SK-N-SH (cell line): ENCODE data around the gene GPR171. TPM values are rescaled to one million over a fixed set of nuclear protein-coding genes. Genes with fewer than 3 reads are reported as not detected.

Source experiments
- CTCF ChIA-PET: fragments of 300-600, 350-600 bp; formaldehyde crosslinking; extraction: SDS; loops from one replicate; lab custom pipeline; 2021; lab: Yijun Ruan, JAX
- POLR2A ChIA-PET: fragments of 350-600 bp; sonication (Branson Sonifier 250); formaldehyde crosslinking; extraction: SDS; loops from one replicate; lab custom pipeline; 2020; ENCODE audit warnings: antibody characterized with exemption, inconsistent platforms; lab: Yijun Ruan, JAX
- DNase-seq: peaks from one replicate; pipeline ENCODE4 v3.0.0; 2012
- H2AFZ ChIP-seq: fragments of 200-600 bp; sonication (generic); 2 replicates; pipeline ENCODE4 v1.8.1; 2016; ENCODE audit warnings: antibody characterized with exemption, mild to moderate bottlenecking, low read depth
- H3F3A ChIP-seq: fragments of 200-600 bp; sonication (generic); replicated peaks from 2 replicates; pipeline ENCODE3; 2016; ENCODE audit warnings: antibody characterized with exemption, mild to moderate bottlenecking; ENCODE audit not compliant: insufficient read depth
- H3K27ac ChIP-seq, 2 experiments: fragments of 200-500 bp in 1 of 2; fragments of 200-600 bp in 1 of 2; sonication (Bioruptor generic) in 1 of 2; sonication (generic), shearing (Covaris generic) in 1 of 2; 2 replicates each; pipeline versions ENCODE4 v1.5.1 to v1.6.1; 2014 to 2016; ENCODE audit warnings: low read depth in 2 of 2, inconsistent platforms in 1 of 2, low read length in 1 of 2, mild to moderate bottlenecking in 1 of 2, mixed read lengths in 1 of 2
- H3K27me3 ChIP-seq: fragments of 200-600 bp; sonication (generic), shearing (Covaris generic); 2 replicates; pipeline ENCODE4 v1.6.1; 2016; ENCODE audit warnings: mixed run types; ENCODE audit not compliant: insufficient read depth
- H3K36me3 ChIP-seq, 2 experiments: fragments of 200-500 bp in 1 of 2; fragments of 200-600 bp in 1 of 2; sonication (Bioruptor generic) in 1 of 2; sonication (generic) in 1 of 2; replicated peaks in 1 of 2; 2 replicates each; pipeline versions ENCODE3 to v1.5.1; 2014 to 2016; ENCODE audit warnings: low read length in 1 of 2, mild to moderate bottlenecking in 1 of 2; ENCODE audit not compliant: insufficient read depth in 2 of 2, control insufficient read depth in 1 of 2
- H3K4me1 ChIP-seq, 2 experiments: fragments of 200-500 bp in 1 of 2; fragments of 200-600 bp in 1 of 2; sonication (Bioruptor generic) in 1 of 2; sonication (generic), shearing (Covaris generic) in 1 of 2; 2 replicates each; pipeline versions ENCODE4 v1.5.1 to v1.6.1; 2014 to 2016; ENCODE audit warnings: low read depth in 1 of 2, low read length in 1 of 2, mixed run types in 1 of 2; ENCODE audit not compliant: insufficient read depth in 2 of 2, control insufficient read depth in 1 of 2
- H3K4me2 ChIP-seq: fragments of 200-600 bp; sonication (generic), shearing (Covaris generic); 2 replicates; pipeline ENCODE4 v1.6.1; 2017; ENCODE audit warnings: mixed run types
- H3K4me3 ChIP-seq, 2 experiments: fragments of 200-500 bp in 1 of 2; fragments of 200-600 bp in 1 of 2; sonication (Bioruptor generic) in 1 of 2; sonication (generic), shearing (Covaris generic) in 1 of 2; 2 replicates each; pipeline versions ENCODE4 v1.5.1 to v1.8.1; 2014 to 2016; ENCODE audit warnings: low read depth in 2 of 2, inconsistent platforms in 1 of 2, low read length in 1 of 2, mild to moderate bottlenecking in 1 of 2, mixed read lengths in 1 of 2, moderate library complexity in 1 of 2
- H3K79me2 ChIP-seq: fragments of 200-600 bp; sonication (generic); 2 replicates; pipeline ENCODE4 v1.8.1; 2017; ENCODE audit warnings: mild to moderate bottlenecking; ENCODE audit not compliant: insufficient read depth
- H3K9ac ChIP-seq: fragments of 200-600 bp; sonication (generic); 2 replicates; pipeline ENCODE4 v1.6.1; 2017; ENCODE audit warnings: mixed run types
- H3K9me2 ChIP-seq: fragments of 200-600 bp; sonication (generic); 2 replicates; pipeline ENCODE4 v1.6.1; 2017; ENCODE audit warnings: mixed run types
- H3K9me3 ChIP-seq: fragments of 200-600 bp; sonication (generic); 2 replicates; pipeline ENCODE4 v1.6.1; 2017; ENCODE audit warnings: mixed run types, mild to moderate bottlenecking, moderate library complexity
- H4K20me1 ChIP-seq: fragments of 200-600 bp; sonication (generic); 2 replicates; pipeline ENCODE4 v1.6.1; 2017; ENCODE audit warnings: mild to moderate bottlenecking, mixed run types; ENCODE audit not compliant: insufficient read depth
- CHD2 ChIP-seq: fragments of 150-350 bp; IDR thresholded peaks from 2 replicates; pipeline ENCODE4 v1.6.1; 2018; ENCODE audit warnings: low read length; ENCODE audit not compliant: partially characterized antibody
- ELF1 ChIP-seq: IDR thresholded peaks from 2 replicates; pipeline ENCODE4 v1.4.0; 2012
- EZH2phosphoT487 ChIP-seq: fragments of 200-600 bp; sonication (generic); IDR thresholded peaks from 2 replicates; pipeline ENCODE4 v1.6.1; 2017; ENCODE audit warnings: low read depth, mixed run types, mild to moderate bottlenecking, antibody characterized with exemption, moderate library complexity, borderline replicate concordance
- FOSL2 ChIP-seq: IDR thresholded peaks from 2 replicates; pipeline ENCODE4 v1.4.0; 2012; ENCODE audit warnings: low read depth, mild to moderate bottlenecking, moderate library complexity, borderline replicate concordance
- FOXJ3 ChIP-seq: sonication (generic); formaldehyde crosslinking; IDR thresholded peaks from 2 replicates; pipeline ENCODE4 v1.5.1; 2020; ENCODE audit warnings: mild to moderate bottlenecking, missing genetic modification reagents
- GABPA ChIP-seq: IDR thresholded peaks from 2 replicates; pipeline ENCODE4 v1.4.0; 2012; ENCODE audit warnings: low read depth, mild to moderate bottlenecking
- GATA2 ChIP-seq: sonication (generic); formaldehyde crosslinking; IDR thresholded peaks from 2 replicates; pipeline ENCODE4 v1.5.0; 2020; ENCODE audit warnings: mild to moderate bottlenecking, missing genetic modification reagents
- JUND ChIP-seq: IDR thresholded peaks from 2 replicates; pipeline ENCODE4 v1.4.0; 2012
- MEF2A ChIP-seq: IDR thresholded peaks from 2 replicates; pipeline ENCODE4 v1.4.0; 2012; ENCODE audit warnings: low read depth, borderline replicate concordance
- POLR2AphosphoS5 ChIP-seq: IDR thresholded peaks from 2 replicates; pipeline ENCODE4 v1.6.1; 2012; ENCODE audit warnings: low read depth, low read length
- RAD21 ChIP-seq: IDR thresholded peaks from 2 replicates; pipeline ENCODE4 v1.6.1; 2012; ENCODE audit warnings: mild to moderate bottlenecking, low read length
- RCOR1 ChIP-seq: fragments of 150-350 bp; IDR thresholded peaks from 2 replicates; pipeline ENCODE4 v1.6.1; 2017; ENCODE audit warnings: antibody characterized with exemption, low read length
- RXRA ChIP-seq: IDR thresholded peaks from 2 replicates; pipeline ENCODE4 v1.4.0; 2012; ENCODE audit warnings: low read depth, mild to moderate bottlenecking, borderline replicate concordance
- SIN3A ChIP-seq: IDR thresholded peaks from 2 replicates; pipeline ENCODE4 v1.6.1; 2012; ENCODE audit warnings: low read depth, mild to moderate bottlenecking, low read length, moderate library complexity, borderline replicate concordance
- SMC3 ChIP-seq: IDR thresholded peaks from 2 replicates; pipeline ENCODE4 v1.6.1; 2012; ENCODE audit warnings: low read depth, low read length, improper control_type of control experiment
- TAF1 ChIP-seq: IDR thresholded peaks from 2 replicates; pipeline ENCODE4 v1.6.1; 2012; ENCODE audit warnings: low read depth, mild to moderate bottlenecking, low read length, moderate library complexity, borderline replicate concordance
- TCF12 ChIP-seq: IDR thresholded peaks from 2 replicates; pipeline ENCODE4 v1.4.0; 2012
- TEAD4 ChIP-seq: IDR thresholded peaks from 2 replicates; pipeline ENCODE4 v1.4.0; 2012; ENCODE audit warnings: mild to moderate bottlenecking, borderline replicate concordance; ENCODE audit not compliant: insufficient read depth
- WGBS: methylation state at CpG from one replicate; pipeline ENCODE4 v1.1.6; 2017; ENCODE audit warnings: low lambda C conversion rate; 5-methylcytosine and 5-hydroxymethylcytosine counted together
- polyA plus RNA-seq, 3 experiments: library from polyadenylated mRNA; depleted of rRNA; stranded (reverse); fragments of >200 nt; gene quantifications; 2 replicates each; pipeline ENCODE4 v1.2.3, GENCODE V29; 2012
- TF ChIP-seq, protein P1 (sequence below): IDR thresholded peaks from 2 replicates; pipeline ENCODE4; 2012
- TF ChIP-seq, protein P2 (sequence below): IDR thresholded peaks from 2 replicates; pipeline ENCODE4 v1.4.0; 2012; ENCODE audit warnings: low read depth, borderline replicate concordance
- TF ChIP-seq, protein P3 (sequence below): fragments of 200-600 bp; sonication (generic); IDR thresholded peaks from 2 replicates; pipeline ENCODE4 v1.6.1; 2017; ENCODE audit warnings: antibody characterized with exemption, mild to moderate bottlenecking, moderate library complexity
- TF ChIP-seq, protein P4 (sequence below): fragments of 150-350 bp; IDR thresholded peaks from 2 replicates; pipeline ENCODE4 v1.6.1; 2017; ENCODE audit warnings: antibody characterized with exemption, low read length, low read depth, borderline replicate concordance

The GPR171 gene
- polyA plus RNA-seq, 1 of the 3 experiments (the other 2 are of a cell fraction), result not detected

DNA sequence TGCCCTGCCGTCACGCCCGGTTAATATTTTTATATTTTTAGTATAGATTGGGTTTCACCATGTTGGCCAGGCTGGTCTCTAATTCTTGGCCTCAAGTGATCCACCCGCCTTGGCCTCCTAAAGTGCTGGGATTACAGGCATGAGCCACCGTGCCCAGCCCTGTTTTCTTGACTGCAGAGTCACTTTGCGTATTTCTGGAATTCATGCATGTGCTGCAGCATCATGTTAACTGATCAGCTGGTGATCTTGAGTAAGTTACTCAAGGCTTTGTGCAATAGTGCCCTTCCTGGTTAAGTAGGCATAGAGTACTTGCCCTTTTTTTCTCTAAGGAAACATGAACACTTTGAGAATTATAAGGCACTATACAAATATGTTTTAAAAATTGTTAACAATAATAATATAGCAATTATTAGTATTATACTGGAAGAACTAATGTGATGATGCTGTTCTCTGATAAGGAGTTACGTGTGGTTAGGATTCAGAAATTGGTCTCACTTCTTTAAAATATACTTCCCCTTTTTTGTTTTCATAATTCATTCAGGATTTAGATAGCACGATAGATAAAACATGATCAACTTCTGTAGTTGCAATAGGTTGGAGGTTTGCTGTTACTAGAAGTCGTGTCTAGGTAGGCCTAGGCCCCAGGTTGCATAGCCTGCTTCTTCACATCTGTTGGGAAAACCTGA, 33.6 kb downstream of the GPR171 start:
- Histone ChIP-seq H4K20me1 (no peaks in the 10 kb centered on the region), H3K9ac (no peak overlapping the region), H3K79me2 (no peaks in the 10 kb centered on the region), H3F3A (no peaks in the 10 kb centered on the region), H3K27ac (no peak overlapping the region), H3K9me3 (no peaks in the 10 kb centered on the region), H3K36me3 (no peaks in the 10 kb centered on the region), H3K27me3 (0 out of 2 replicates have a peak, but pooled peaks cover 5% of the 10 kb centered on the region), H3K4me1 (no peaks in the 10 kb centered on the region; a peak in 1 of 4 replicates), H3K4me2 (no peak overlapping the region), H3K4me3 (no peak overlapping the region), H2AFZ (no peak overlapping the region), H3K9me2 (no peaks in the 10 kb centered on the region)
- CTCF ChIA-PET, result interaction anchor here (0.8 to 6.5 kb wide), 19 partner anchors 9 to 667 kb away, joined by 3 to 106 read pairs (median 9); partner anchors contain the start of gene P2RY14
- 84% methylated on average over 9 of the region's 9 CpGs for WGBS
- POLR2A ChIA-PET, result no interaction called here
- no peak for DNase-seq
- TF ChIP-seq TAF1 (no peak), SIN3A (no peak)

DNA sequence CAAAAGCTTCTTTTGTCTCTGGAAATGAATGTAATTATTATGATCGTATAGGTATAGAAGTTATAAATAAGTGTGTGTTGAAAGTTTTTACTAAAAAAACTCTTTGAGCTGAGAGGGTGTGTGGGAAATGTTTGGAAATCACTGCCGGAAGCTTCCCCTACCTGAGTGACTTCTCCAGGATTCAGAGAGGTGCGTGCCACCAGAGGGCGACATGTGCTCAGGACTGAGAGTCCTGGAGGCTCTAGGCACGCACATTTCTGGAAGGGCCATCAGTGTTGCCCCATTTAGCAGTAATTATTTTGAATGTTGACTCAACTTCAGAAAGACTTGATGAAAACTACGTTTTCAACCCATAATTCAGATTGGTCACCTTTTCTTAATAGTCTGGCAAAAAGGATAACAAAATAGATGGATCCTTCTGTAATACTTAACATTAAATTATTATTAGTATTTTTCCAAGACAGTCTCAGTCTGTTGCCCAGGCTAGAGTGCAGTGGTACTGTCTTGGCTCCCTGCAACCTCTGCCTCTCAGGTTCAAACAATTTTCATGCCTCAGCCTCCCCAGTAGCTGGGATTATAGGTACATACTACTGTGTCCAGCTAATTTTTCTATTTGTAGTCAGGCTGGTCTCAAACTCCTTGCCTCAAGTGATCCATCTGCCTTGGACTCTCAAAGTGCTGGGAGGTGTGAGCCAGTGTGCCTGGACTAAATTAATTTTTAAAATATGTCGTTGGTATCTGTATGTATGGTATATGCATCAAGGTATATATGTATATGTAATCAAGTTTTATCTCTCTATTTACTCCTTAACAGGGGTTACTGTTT, 34.5 kb downstream of the GPR171 start:
- POLR2A ChIA-PET, result no interaction called here
- 14% methylated on average over 4 of the region's 7 CpGs for WGBS
- no peak for TF ChIP-seq FOXJ3
- TF ChIP-seq, protein P1, sequence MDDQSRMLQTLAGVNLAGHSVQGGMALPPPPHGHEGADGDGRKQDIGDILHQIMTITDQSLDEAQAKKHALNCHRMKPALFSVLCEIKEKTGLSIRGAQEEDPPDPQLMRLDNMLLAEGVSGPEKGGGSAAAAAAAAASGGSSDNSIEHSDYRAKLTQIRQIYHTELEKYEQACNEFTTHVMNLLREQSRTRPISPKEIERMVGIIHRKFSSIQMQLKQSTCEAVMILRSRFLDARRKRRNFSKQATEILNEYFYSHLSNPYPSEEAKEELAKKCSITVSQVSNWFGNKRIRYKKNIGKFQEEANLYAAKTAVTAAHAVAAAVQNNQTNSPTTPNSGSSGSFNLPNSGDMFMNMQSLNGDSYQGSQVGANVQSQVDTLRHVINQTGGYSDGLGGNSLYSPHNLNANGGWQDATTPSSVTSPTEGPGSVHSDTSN, result no peak
- TF ChIP-seq GABPA, result no peak
- no peak for TF ChIP-seq POLR2AphosphoS5
- TF ChIP-seq, protein P2, sequence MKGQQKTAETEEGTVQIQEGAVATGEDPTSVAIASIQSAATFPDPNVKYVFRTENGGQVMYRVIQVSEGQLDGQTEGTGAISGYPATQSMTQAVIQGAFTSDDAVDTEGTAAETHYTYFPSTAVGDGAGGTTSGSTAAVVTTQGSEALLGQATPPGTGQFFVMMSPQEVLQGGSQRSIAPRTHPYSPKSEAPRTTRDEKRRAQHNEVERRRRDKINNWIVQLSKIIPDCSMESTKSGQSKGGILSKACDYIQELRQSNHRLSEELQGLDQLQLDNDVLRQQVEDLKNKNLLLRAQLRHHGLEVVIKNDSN, result no peak
- no peak for TF ChIP-seq EZH2phosphoT487
- no peak for TF ChIP-seq ELF1
- TF ChIP-seq TEAD4, result no peak
- TF ChIP-seq RAD21, result peak; percentile 90
- no peak for TF ChIP-seq JUND
- TF ChIP-seq, protein P3, sequence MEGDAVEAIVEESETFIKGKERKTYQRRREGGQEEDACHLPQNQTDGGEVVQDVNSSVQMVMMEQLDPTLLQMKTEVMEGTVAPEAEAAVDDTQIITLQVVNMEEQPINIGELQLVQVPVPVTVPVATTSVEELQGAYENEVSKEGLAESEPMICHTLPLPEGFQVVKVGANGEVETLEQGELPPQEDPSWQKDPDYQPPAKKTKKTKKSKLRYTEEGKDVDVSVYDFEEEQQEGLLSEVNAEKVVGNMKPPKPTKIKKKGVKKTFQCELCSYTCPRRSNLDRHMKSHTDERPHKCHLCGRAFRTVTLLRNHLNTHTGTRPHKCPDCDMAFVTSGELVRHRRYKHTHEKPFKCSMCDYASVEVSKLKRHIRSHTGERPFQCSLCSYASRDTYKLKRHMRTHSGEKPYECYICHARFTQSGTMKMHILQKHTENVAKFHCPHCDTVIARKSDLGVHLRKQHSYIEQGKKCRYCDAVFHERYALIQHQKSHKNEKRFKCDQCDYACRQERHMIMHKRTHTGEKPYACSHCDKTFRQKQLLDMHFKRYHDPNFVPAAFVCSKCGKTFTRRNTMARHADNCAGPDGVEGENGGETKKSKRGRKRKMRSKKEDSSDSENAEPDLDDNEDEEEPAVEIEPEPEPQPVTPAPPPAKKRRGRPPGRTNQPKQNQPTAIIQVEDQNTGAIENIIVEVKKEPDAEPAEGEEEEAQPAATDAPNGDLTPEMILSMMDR, result peak; percentile 90
- TF ChIP-seq MEF2A, result no peak
- no peak for TF ChIP-seq GATA2
- TF ChIP-seq, protein P4, sequence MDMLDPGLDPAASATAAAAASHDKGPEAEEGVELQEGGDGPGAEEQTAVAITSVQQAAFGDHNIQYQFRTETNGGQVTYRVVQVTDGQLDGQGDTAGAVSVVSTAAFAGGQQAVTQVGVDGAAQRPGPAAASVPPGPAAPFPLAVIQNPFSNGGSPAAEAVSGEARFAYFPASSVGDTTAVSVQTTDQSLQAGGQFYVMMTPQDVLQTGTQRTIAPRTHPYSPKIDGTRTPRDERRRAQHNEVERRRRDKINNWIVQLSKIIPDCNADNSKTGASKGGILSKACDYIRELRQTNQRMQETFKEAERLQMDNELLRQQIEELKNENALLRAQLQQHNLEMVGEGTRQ, result no peak
- peak; percentile 93 for TF ChIP-seq SMC3
- no peak for TF ChIP-seq RXRA
- no peak for TF ChIP-seq CHD2
- TF ChIP-seq FOSL2, result no peak
- no peak for TF ChIP-seq RCOR1
- TF ChIP-seq SIN3A, result no peak
- TF ChIP-seq TCF12, result no peak

More for the DNA sequence above, 34.5 kb downstream of the GPR171 start:
- Histone ChIP-seq H3F3A (no peaks in the 10 kb centered on the region), H3K36me3 (no peaks in the 10 kb centered on the region), H2AFZ (no peak overlapping the region), H3K9me2 (no peaks in the 10 kb centered on the region), H4K20me1 (no peaks in the 10 kb centered on the region), H3K4me3 (no peak overlapping the region), H3K27me3 (0 out of 2 replicates have a peak, but pooled peaks cover 5% of the 10 kb centered on the region), H3K4me1 (no peaks in the 10 kb centered on the region; a peak in 1 of 4 replicates), H3K9me3 (no peaks in the 10 kb centered on the region), H3K27ac (no peak overlapping the region), H3K9ac (no peak overlapping the region), H3K4me2 (no peak overlapping the region), H3K79me2 (no peaks in the 10 kb centered on the region)
- peak; percentile 62 for DNase-seq
- CTCF ChIA-PET, result interaction anchor here (0.6 to 6.5 kb wide), 55 partner anchors 8 to 669 kb away, joined by 3 to 106 read pairs (median 5); partner anchors contain the start of genes GPR87, P2RY13 and P2RY14
